ENCODE data around the gene SERP2. TPM values are rescaled to one million over a fixed set of nuclear protein-coding genes. Genes with fewer than 3 reads are reported as not detected.

Gene SERP2
- total RNA-seq, 4 donors from 2014 or later = 0.76 to 3.7 (median 1.7) TPM

- Histone ChIP-seq H3K4me3 (no peak overlapping the region), H3K27me3 (peaks cover 0 to 3% (median 0%) of the 10 kb centered on the region in 3 donors), H3K27ac (no peak overlapping the region), H3K4me1 (peaks cover 1 to 3% of the 10 kb centered on the region in 2 donors), H3K36me3 (no peaks in the 10 kb centered on the region), H3K9me3 (no peaks in the 10 kb centered on the region)
- no peak for ATAC-seq
- intact Hi-C loops (cut with DNase I; ENCODE audit: low total_unique reads) (loop anchor here (5.0 kb wide), 1 partner anchor 54 kb away; no protein-coding TSS in a partner anchor), in situ Hi-C loops (cut with MboI; ENCODE audit: low sequenced_read_pairs in 4 of 4) (no loop called here)
- no peak for DNase-seq
- no peak for TF ChIP-seq POLR2A (IDR thresholded peaks at IDR 0.05)
- TF ChIP-seq, protein P1, sequence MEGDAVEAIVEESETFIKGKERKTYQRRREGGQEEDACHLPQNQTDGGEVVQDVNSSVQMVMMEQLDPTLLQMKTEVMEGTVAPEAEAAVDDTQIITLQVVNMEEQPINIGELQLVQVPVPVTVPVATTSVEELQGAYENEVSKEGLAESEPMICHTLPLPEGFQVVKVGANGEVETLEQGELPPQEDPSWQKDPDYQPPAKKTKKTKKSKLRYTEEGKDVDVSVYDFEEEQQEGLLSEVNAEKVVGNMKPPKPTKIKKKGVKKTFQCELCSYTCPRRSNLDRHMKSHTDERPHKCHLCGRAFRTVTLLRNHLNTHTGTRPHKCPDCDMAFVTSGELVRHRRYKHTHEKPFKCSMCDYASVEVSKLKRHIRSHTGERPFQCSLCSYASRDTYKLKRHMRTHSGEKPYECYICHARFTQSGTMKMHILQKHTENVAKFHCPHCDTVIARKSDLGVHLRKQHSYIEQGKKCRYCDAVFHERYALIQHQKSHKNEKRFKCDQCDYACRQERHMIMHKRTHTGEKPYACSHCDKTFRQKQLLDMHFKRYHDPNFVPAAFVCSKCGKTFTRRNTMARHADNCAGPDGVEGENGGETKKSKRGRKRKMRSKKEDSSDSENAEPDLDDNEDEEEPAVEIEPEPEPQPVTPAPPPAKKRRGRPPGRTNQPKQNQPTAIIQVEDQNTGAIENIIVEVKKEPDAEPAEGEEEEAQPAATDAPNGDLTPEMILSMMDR (IDR thresholded peaks at IDR 0.05 in 4 of 5, conservative IDR thresholded peaks at IDR 0.05 in 1 of 5) = no peak
Measured at GRCh38 chr13:44378277-44378676, 4.7 kb downstream of the SERP2 start.

GRCh38 chr13:44379885-44380284 lies 6.3 kb downstream of the SERP2 start:
- Histone ChIP-seq H3K27ac (no peak overlapping the region), H3K36me3 (no peaks in the 10 kb centered on the region), H3K4me3 (no peak overlapping the region), H3K27me3 (no peaks in the 10 kb centered on the region), H3K4me1 (peaks cover 6% of the 10 kb centered on the region in 2 donors), H3K9me3 (no peaks in the 10 kb centered on the region)
- TF ChIP-seq POLR2A (IDR thresholded peaks at IDR 0.05) = no peak
- TF ChIP-seq, protein P1 (IDR thresholded peaks at IDR 0.05 in 4 of 5, conservative IDR thresholded peaks at IDR 0.05 in 1 of 5) = no peak
- intact Hi-C loops (cut with DNase I; ENCODE audit: low total_unique reads) = loop anchor here (5.0 kb wide), 2 partner anchors 48 to 52 kb away; no protein-coding TSS in a partner anchor
- DNase-seq = no peak
- in situ Hi-C loops (cut with MboI; ENCODE audit: low sequenced_read_pairs in 4 of 4) = no loop called here
- no peak for ATAC-seq

- Histone ChIP-seq H3K4me3 (no peak overlapping the region), H3K4me1 (peaks cover 6% of the 10 kb centered on the region in 2 donors), H3K9me3 (no peaks in the 10 kb centered on the region), H3K27me3 (no peaks in the 10 kb centered on the region), H3K36me3 (no peaks in the 10 kb centered on the region), H3K27ac (no peak overlapping the region)
- in situ Hi-C loops (cut with MboI; ENCODE audit: low sequenced_read_pairs in 4 of 4) (no loop called here), intact Hi-C loops (cut with DNase I; ENCODE audit: low total_unique reads) (loop anchor here (5.0 kb wide), 1 partner anchor 48 kb away; no protein-coding TSS in a partner anchor)
- DNase-seq = no peak
- ATAC-seq = no peak
- TF ChIP-seq POLR2A (IDR thresholded peaks at IDR 0.05) = no peak
- TF ChIP-seq, protein P1 (IDR thresholded peaks at IDR 0.05 in 4 of 5, conservative IDR thresholded peaks at IDR 0.05 in 1 of 5) = no peak
Measured at GRCh38 chr13:44380404-44381165, 7.0 kb downstream of the SERP2 start.

DNA sequence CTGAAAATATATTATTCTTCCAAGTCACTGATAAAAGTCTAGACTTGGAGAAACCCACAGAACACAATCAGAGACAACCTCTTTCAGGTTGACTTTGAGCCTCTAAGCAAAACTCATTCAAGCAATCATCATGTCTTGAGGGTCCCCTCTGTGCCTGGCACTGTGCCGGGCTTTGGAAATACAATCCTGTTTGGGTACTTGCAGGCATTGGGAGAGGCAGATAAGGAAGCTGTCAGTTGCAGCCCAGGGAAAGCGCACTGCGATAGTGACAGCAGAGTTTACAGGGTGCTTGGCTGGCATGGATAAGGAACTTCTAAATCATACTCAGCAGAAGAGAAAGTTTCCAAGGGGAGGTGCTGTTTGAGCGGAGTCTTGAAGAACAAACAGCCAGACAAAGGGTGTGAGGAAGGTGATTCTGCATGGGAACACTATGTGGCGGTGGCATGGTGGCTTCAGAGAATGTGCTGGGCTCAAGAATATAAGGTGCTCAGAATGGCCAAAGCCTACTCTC lies 9.1 kb downstream of the SERP2 start:
- H3K4me3 ChIP-seq = no peak overlapping the region
- ATAC-seq = no peak
- in situ Hi-C loops (cut with MboI; ENCODE audit: low sequenced_read_pairs in 4 of 4) (no loop called here), intact Hi-C loops (cut with DNase I; ENCODE audit: low total_unique reads) (loop anchor here (5.0 kb wide), 1 partner anchor 50 kb away; no protein-coding TSS in a partner anchor)
- no peak for TF ChIP-seq POLR2A (IDR thresholded peaks at IDR 0.05)
- TF ChIP-seq, protein P1 (IDR thresholded peaks at IDR 0.05 in 4 of 5, conservative IDR thresholded peaks at IDR 0.05 in 1 of 5) = no peak
- no peaks in the 10 kb centered on the region for H3K9me3 ChIP-seq
- no peaks in the 10 kb centered on the region for H3K27me3 ChIP-seq
- H3K27ac ChIP-seq = no peak overlapping the region
- H3K36me3 ChIP-seq = no peaks in the 10 kb centered on the region
- DNase-seq = no peak
- peaks cover 6% of the 10 kb centered on the region in 2 donors for H3K4me1 ChIP-seq

Measured in gastrocnemius medialis (tissue), 4 donors.